Activated naive CD4-positive, alpha-beta T cell treated with anti-CD3 and anti-CD28 coated beads, Interleukin-2, amount 50 U/mL, for 72 hours (primary cell): ENCODE results near the gene ACLY. TPM values are rescaled to one million over a fixed set of nuclear protein-coding genes. Genes with fewer than 3 reads are reported as not detected.
"Not testable (repeated sequence)": the region's sequence is repeated elsewhere in the genome, so short reads cannot be mapped to it uniquely, and the experiment has no call there.

Experiments
- ATAC-seq, 2 donors: fragments of 150-1000 bp; cut with Tn5 transposase; 2 replicates each; pipeline ENCODE4 v1.10.0; 2021; ENCODE audit warnings: mild to moderate bottlenecking in 2 of 2, moderate library complexity in 2 of 2
- DNase-seq, 2 donors: peaks; one replicate each; pipeline ENCODE4 v3.0.0; 2021 to 2022; ENCODE audit warnings: low spot score in 2 of 2
- H3K27ac Mint-ChIP-seq, 2 donors: one replicate each; pipeline ENCODE4 v1.8.0; 2022; ENCODE audit warnings: mild to moderate bottlenecking in 2 of 2, mixed read lengths in 2 of 2
- H3K36me3 Mint-ChIP-seq, 2 donors: one replicate each; pipeline ENCODE4 v1.8.0; 2022; ENCODE audit warnings: mixed read lengths in 2 of 2
- H3K9me3 Mint-ChIP-seq, 2 donors: one replicate each; pipeline ENCODE4 v1.8.0; 2022; ENCODE audit warnings: mixed read lengths in 2 of 2
- total RNA-seq, 2 donors: library from RNA; stranded (reverse); gene quantifications; one replicate each; pipeline ENCODE4 v1.2.3, GENCODE V29; 2022

ACLY gene
- total RNA-seq, 2 donors from 2014 or later, result 140 to 187 TPM

DNA sequence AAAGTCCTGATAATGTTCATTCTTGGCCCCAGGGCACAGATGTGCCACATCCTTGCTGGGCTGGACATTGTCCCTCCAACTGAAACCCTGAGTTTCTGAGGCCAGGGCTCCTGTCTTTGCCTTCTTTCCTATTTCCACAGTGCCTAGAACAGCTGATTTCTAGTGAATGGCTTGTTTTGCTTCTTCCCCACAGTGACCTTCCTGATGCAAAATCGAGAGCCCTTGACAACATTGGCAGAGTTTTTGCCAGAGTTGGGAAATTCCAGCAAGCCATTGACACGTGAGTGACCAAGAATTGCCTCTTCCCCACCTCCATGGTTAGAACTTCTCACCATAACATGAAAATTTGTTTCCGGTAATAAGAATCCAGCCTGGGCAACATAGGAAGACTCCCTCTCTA lies 26.2 kb upstream of the ACLY start:
- ATAC-seq, result no peak
- Mint-ChIP-seq H3K27ac (no peak overlapping the region), H3K9me3 (no peaks in the 10 kb centered on the region), H3K36me3 (no peaks in the 10 kb centered on the region)
- no peak for DNase-seq

DNA sequence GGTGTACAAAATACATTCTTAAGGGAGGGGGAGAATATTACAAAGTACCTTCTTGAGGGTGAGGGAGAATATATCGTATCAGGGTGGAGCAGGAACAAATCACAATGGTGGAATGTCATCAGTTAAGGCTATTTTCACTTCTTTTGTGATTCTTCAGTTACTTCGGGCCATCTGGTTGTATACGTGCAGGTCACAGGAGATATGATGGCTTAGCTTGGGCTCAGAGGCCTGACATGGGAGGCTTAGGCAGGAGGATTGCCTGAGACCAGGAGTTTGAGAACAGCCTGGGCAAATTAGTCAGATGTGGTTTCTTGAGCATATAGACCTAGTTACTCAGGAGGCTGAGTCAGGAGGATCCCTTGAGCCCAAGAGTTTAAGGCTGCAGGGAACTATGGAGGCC lies 24.7 kb upstream of the ACLY start:
- no peak overlapping the region for H3K27ac Mint-ChIP-seq
- no peaks in the 10 kb centered on the region for H3K9me3 Mint-ChIP-seq
- DNase-seq (no peak), ATAC-seq (no peak)
- H3K36me3 Mint-ChIP-seq, result no peaks in the 10 kb centered on the region

DNA sequence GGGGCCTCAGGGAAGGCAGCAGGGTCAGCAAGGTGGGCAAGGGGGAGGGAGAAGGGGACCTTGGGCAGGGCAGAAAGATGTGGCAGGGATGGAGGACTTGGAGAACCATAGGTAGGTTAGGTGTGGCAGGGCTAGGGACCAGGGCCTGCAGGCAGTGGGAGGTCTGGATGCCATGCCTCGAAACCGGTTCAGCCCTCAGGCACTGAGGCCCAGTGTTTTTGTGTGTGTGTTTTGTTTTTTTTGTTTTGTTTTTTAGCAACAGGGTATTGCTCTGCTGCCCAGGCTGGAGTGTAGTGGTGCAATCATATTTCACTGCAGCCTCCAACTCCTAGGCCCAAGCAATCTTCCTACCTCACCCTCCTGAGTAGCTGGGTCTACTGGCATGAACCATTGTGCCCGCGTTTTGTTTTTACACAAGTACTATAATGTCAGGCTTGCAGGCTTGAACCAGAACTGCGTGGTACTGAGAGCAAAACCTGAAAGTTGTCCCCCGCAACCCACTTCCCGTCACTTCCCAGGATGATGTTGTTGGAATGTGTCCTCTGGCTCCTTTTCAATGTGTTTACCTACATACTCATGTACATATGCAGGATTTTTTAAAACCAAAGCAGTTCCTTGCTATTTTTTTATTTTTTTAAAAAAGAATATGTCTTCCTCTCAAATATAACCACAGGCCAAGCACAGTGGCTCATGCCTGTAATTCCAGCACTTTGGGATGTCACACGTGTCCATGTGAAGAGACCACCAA lies 24.0 kb upstream of the ACLY start:
- Mint-ChIP-seq H3K9me3 (no peaks in the 10 kb centered on the region), H3K27ac (no peak overlapping the region), H3K36me3 (no peaks in the 10 kb centered on the region)
- ATAC-seq (no peak), DNase-seq (no peak)

DNA sequence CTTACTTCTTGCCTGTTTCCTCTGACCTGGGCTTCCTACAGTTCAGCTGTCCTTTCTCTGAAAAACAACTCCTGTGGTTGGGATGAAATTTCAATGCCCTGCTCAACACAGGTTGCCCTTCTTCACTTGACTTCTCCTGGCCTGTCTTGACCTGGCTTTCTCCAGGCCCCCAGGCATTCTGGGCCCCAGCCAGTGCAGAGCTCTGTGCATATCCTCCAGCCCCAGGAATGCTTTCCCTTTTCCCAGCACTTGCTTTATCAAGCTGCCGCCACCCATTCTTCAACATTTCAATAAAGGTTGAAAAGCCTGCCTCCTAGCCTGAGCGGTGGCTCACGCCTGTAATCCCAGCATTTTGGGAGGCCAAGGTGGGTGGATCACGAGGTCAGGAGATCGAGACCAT lies 22.4 kb upstream of the ACLY start:
- Mint-ChIP-seq H3K36me3 (no peaks in the 10 kb centered on the region), H3K9me3 (no peaks in the 10 kb centered on the region), H3K27ac (no peak overlapping the region)
- no peak for ATAC-seq
- DNase-seq, result no peak

DNA sequence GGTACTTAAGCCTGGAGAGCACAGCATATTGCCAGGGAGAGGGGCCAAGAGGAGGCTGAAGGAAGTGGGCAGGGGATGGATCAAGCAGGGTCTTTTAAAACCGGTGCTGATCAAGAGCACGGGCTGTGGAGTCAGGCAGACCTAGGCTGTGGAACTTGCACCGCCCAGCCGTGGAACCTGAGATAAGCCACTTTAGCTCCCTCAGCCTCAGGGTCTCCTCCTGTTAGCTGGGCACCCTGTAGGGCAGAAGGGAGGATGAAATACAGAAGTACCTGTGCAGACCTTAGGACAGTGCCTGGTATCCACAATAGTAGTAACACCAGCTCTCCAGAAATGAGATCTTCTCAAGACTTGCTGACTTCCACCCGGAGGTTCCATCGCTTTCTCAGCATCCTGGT lies 20.9 kb upstream of the ACLY start:
- no peaks in the 10 kb centered on the region for H3K36me3 Mint-ChIP-seq
- no peaks in the 10 kb centered on the region for H3K9me3 Mint-ChIP-seq
- H3K27ac Mint-ChIP-seq, result peak overlapping the region in 1 of 2 donors; percentile 92
- DNase-seq (no peak), ATAC-seq (no peak)

DNA sequence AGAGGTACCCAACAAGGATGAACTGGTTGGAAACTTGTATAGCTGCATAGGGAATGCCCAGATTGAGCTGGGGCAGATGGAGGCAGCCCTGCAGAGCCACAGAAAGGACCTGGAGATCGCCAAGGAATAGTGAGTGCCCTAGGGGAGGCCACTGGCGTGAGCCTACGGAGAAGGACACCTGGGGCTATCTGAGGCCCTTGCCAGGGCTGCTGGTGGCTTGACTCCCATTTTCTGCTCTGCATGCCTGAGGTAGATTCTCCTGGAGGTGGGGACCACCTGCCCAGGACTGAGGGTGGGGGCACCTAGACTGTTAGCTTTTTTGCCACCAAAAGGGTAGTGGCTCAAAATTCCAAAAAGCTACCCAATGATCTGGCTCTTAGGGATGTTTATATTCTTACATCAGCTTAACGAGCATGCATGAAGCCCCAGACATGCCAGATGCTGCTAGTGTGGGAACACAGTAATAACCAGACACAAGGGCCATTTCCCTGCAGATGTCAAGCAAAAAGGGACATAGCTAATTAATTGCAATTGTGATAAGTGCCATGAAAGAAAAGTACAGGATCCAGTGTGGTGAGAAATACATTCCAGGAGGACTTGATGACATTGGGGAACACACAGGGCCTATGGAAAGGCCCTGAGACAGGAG lies 20.4 kb upstream of the ACLY start:
- no peak for DNase-seq
- H3K36me3 Mint-ChIP-seq, result no peaks in the 10 kb centered on the region
- no peaks in the 10 kb centered on the region for H3K9me3 Mint-ChIP-seq
- no peak for ATAC-seq
- peak overlapping the region in 1 of 2 donors; percentile 92 for H3K27ac Mint-ChIP-seq

DNA sequence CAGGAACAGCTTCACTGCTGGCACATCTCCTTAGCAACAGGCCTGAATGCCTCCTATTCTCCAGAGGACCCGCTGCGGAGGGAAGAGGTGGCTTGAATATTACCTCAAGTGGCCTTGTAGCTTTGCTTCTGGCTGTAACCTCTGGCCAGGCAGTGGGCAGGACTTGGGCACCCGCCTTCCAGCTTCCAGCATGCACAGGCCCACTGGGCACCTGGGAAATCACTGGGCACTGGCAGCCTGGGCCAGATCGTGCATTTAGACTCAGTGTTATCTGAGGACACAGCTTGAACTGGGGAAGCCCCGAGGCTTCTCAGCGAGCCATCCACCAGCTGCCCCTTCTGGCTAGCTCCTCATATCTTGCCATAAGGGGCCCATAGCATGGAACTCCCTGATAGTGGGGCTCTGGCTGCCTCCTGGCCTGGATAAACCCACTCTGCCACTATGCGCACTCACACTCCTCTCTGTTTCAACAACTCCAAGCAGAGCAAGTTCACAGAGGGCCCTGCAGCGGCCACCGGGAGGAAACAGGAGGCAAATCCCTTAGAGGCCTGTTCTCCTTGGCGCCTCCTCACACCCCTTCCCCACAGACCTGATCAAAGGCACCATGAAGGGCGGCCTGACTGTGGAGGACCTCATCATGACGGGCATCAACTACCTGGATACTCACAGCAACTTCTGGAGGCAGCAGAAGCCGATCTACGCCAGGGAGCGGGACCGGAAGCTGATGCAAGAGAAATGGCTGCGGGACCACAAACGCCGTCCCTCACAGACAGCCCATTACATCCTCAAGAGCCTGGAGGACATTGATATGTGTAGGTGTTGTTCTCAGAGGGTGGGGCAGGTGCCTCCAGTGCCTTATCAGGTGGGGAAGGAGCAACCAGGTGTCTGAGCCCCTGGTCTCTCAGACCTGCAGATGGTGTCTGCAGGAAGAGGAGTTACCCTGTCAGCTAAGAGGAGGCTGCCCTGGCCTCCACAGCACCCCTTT lies 19.5 kb upstream of the ACLY start:
- no peak for ATAC-seq
- Mint-ChIP-seq H3K9me3 (no peaks in the 10 kb centered on the region), H3K36me3 (no peaks in the 10 kb centered on the region), H3K27ac (peak overlapping the region in 1 of 2 donors; percentile 50)
- no peak for DNase-seq

DNA sequence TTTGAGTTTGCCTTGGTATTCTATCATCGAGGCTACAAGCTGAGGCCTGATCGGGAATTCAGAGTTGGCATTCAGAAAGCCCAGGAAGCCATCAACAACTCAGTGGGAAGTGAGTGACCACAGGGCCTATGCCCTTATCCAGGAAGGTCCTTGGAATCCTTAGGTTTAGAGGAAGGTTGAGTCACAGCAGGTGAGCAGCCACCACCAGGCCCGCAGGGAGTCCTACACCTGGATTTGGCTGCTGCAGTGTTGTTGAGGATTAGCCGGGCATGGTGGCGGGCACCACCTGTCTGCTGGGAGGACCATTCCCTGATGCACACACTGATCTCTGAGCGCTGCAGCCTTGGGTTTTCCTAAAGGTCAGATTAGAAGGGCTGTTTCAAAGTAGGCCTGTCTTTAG lies 16.9 kb upstream of the ACLY start:
- ATAC-seq, result no peak
- no peak for DNase-seq
- Mint-ChIP-seq H3K36me3 (no peaks in the 10 kb centered on the region), H3K27ac (no peak overlapping the region), H3K9me3 (no peaks in the 10 kb centered on the region)

DNA sequence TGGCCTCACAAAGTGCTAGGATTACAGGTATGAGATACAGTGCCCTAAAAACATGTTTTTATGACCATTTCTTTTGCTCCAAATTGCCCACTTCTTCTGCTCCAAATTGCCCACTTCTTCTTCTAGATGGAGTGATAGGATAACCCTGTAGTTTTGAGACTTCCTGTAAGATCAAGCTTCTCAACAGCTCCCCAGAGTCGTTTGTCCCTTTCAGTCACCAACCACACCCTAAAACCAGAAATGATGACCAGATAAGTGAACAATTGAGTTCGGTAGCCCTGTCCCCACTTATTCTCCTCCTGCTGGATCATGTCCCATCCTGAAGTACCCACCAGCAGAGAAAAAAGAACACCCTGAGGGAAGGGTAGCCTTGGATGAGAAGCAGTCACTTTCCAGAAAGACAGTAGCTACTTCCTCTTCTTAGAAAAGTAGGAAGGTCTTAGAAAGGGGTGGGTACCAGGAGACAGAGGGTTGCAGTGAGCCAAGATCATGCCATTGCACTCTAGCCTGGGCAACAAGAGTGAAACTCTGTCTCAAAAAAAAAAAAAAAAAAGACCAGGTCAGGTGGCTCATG lies 14.2 kb upstream of the ACLY start:
- DNase-seq, result no peak
- Mint-ChIP-seq H3K36me3 (peaks cover 0 to 13% of the 10 kb centered on the region in 2 donors), H3K27ac (no peak overlapping the region), H3K9me3 (no peaks in the 10 kb centered on the region)
- ATAC-seq, result no peak

DNA sequence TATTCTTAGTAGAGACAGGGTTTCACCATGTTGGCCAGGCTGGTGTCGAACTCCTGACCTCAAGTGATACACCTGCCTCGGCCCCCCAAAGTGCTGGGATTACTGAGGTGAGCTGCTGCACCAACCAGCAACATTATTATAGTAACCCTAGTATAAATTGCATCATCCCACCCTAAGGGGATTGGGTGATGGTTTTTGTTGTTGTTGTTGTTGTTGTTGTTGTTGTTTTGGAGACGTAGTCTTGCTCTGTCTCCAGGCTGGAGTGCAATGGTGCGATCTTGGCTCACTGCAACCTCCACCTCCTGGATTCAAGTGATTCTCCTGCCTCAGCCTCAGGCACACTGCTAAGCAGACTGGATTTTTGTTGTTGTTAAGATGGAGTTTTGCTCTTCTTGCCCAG lies 13.0 kb upstream of the ACLY start:
- H3K9me3 Mint-ChIP-seq, H3K27ac Mint-ChIP-seq, DNase-seq, ATAC-seq: not testable (repeated sequence)
- peaks cover 0 to 13% of the 10 kb centered on the region in 2 donors for H3K36me3 Mint-ChIP-seq

DNA sequence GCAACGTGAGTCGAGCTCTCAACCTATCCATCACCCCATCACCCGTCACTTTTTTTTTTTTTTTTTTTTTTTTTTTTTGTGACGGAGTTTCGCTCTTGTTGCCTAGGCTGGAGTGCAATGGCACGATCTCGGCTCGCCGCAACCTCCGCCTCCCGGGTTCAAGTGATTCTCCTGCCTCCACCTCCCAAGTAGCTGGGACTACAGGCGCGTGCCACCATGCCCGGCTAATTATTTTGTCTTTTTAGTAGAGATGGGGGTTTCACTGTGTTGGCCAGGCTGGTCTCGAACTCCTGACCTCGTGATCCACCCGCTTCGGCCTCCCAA lies 12.0 kb upstream of the ACLY start:
- not testable (repeated sequence) for DNase-seq
- peak; percentile 43 to 64 for ATAC-seq
- H3K27ac Mint-ChIP-seq, result peak overlapping the region; percentile 86 to 90

DNA sequence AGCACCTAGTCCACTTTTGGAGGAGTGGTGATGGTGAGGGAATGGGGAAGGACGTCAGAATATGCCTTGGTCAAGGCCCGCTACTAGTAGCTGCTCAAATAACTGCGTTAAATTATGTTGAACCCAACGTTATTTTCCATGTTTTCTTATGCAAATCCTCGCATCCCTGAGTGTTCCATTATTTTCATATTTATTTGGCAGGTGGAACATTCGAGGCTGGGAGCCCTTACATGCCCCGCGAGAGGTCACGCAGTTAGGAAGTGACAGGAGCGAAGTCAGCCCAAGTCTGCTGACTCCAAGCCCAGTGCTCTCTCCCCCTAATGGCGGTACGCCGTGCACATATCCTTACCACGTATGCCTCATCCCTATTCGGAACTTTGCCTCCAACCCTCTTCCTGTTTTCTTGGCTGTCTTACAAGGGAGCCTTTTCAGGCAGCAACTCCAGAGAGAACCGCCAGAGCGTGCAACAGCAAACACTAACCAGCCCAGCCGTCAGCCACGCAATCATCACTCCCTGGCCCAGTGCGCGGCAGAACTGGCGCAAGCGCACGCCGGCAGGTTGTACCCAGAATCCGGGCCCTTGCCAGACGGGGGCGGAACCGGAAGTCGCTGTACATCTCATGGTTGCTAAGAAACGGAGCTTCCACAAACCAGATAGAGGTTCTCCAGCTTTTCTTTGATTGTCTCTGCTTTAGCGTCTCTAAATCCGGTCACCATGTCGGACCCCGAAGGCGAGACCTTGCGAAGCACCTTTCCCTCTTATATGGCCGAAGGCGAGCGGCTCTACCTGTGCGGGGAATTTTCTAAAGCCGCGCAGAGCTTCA lies 11.5 kb upstream of the ACLY start, which contains the start of gene ODAD4:
TSS of gene ODAD4 (plus strand) at position 609 of the 824 bp plus-strand sequence. CDS start at position 716, 107 bp downstream.
- Mint-ChIP-seq H3K27ac (peak within 1 kb of the TSS; percentile 86 to 90), H3K36me3 (peaks cover 0 to 13% of the 10 kb centered on the region in 2 donors), H3K9me3 (no peaks in the 10 kb centered on the region)
- ATAC-seq (peak; percentile 98 to 99), DNase-seq (peak; percentile 94 to 96)

More for the DNA sequence above, 12.0 kb upstream of the ACLY start:
- peaks cover 0 to 13% of the 10 kb centered on the region in 2 donors for H3K36me3 Mint-ChIP-seq
- H3K9me3 Mint-ChIP-seq, result not testable (repeated sequence)

DNA sequence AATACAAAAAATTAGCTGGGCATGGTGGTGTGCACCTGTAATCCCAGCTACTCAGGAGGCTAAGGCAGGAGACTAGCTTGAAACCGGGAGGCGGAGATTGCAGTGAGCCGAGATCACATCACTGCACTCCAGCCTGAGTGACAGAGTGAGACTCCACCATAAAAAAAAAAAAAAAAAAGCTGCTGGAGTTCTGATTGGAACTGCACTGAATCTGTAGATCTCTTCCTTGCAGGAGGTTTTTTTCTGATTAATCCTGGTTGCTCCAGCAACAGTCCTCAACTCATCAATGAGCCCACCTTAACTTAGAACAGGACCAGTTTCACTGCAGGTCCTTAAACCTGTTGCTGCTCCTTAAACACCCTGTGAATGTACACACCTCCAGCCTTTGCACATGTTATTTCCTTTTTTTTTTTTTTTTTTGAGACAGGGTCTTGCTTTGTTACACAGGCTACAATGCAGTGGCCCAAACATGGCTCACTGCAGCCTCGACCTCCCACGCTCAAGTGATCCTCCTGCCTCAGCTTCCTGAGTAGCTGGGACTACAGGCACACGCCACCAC lies 10.0 kb upstream of the ACLY start:
- peak overlapping the region in 1 of 2 donors; percentile 86 for H3K27ac Mint-ChIP-seq
- H3K9me3 Mint-ChIP-seq, result no peaks in the 10 kb centered on the region
- ATAC-seq, result no peak
- peaks cover 0 to 13% of the 10 kb centered on the region in 2 donors for H3K36me3 Mint-ChIP-seq
- DNase-seq, result no peak

DNA sequence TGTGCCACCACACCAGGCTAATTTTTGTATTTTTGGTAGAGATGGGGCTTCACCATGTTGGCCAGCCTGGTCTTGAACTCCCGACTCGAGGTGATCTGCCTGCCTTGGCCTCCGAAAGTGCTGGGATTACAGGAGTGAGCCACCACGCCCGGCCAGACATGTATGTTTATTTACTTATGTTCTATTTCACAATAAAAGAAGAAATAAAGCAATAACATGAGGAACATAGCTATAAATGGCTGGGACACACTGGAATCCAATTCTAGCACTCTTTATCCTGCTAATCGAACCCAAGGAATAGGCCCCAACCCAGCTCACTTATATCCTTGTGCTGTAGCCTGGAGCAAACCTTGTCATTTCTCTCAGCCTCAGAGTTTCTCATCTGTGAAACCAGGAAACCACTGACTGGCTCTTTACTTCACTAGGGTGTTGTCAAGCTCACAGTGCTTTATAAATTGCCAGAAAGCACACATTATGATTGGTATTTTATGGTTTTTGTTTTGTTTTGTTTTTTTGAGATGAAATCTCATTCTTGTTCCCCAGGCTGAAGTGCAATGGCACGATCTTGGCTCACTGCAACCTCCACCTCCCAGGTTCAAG lies 7.3 kb upstream of the ACLY start:
- H3K9me3 Mint-ChIP-seq, result no peaks in the 10 kb centered on the region

DNA sequence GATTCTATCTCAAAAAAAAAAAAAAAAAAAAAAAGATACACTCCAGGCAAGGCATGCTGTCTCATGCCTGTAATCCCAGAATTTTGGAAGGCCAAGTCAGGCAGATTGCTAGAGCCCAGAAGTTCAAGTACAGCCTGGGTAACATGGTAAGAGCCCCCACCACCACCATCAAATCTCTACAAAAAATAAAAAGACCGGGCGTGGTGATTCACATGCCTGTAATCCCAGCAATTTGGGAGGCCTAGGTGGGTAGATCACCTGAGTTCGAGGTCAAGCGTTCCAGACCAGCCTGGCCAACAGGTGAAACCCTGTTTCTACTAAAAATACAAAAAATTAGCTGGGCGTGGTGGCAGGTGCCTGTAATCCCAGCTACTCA lies 1.8 kb upstream of the ACLY start:
- peaks cover 5% of the 10 kb centered on the region in 2 donors for H3K36me3 Mint-ChIP-seq
- DNase-seq (no peak), ATAC-seq (no peak)
- no peaks in the 10 kb centered on the region for H3K9me3 Mint-ChIP-seq
- no peak overlapping the region for H3K27ac Mint-ChIP-seq

More for the DNA sequence above, 7.3 kb upstream of the ACLY start:
- no peak for ATAC-seq
- peaks cover 0 to 13% of the 10 kb centered on the region in 2 donors for H3K36me3 Mint-ChIP-seq
- DNase-seq, result no peak
- H3K27ac Mint-ChIP-seq, result no peak overlapping the region
